HG02885 (cell line): ENCODE data around the gene CPSF7.
A peak's percentile ranks its signal among the peaks of the same experiment; 100 is the strongest.
"Not testable (repeated sequence)": the region's sequence is repeated elsewhere in the genome, so short reads cannot be mapped to it uniquely, and the experiment has no call there.

Experiments
- ATAC-seq: cut with Tn5 transposase; IDR thresholded peaks from one replicate; pipeline ENCODE4 v1.9.1; 2021; ENCODE audit warnings: mild to moderate bottlenecking; ENCODE audit not compliant: unreplicated experiment, poor library complexity

The CPSF7 gene

GRCh38 chr11:61390161-61390560 is 39.6 kb downstream of the CPSF7 start:
- no peak for ATAC-seq

DNA sequence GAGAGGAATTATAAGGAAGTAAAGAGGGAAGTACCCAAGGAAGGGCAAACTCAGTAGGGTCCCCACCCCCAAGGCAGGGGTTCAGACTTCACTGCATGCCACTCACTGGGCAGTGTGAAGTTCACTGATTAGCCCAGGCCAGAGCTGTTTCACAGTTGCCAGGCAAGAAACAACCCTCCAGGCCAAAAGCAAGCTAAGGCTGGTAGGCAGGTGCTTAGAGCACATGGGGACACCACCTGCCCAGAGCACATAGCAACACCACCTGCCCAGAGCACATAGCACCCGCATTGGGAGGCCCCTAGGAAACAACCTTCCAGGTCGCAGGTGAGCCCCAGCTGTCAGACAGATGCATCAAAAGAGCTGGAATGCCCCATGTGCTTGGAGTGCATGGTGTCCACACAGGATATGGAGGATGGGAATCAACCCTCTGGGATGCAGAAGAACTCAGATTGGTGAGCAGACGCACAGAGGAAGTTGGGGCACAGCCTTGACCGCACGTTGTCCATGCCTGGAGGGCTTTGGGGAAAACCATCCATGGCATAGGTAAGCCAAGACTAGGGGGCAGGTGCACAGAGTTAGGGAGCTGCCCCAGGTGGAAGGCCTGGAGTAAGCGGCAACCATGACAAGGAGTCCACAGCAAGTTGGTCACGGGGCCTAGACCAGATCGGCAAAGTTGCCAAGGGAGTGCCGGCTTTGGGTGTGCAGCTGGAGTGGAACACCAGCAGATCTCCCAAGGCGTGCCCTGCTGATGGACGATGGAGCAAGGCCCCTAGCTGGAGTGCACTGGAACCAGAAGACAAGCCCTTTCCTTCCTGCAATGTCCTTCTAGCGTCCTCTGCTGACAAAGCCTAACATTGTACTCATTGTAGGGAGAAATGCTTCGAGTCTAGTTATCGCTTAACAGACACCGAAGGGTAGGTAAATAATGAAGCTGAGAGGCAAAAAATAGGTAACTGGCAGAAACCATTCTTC is 45.2 kb downstream of the CPSF7 start:
- ATAC-seq, result no peak

GRCh38 chr11:61383859-61384258 is 45.9 kb downstream of the CPSF7 start:
- ATAC-seq, result not testable (repeated sequence)

GRCh38 chr11:61380884-61381283 is 48.9 kb downstream of the CPSF7 start:
- ATAC-seq, result no peak

DNA sequence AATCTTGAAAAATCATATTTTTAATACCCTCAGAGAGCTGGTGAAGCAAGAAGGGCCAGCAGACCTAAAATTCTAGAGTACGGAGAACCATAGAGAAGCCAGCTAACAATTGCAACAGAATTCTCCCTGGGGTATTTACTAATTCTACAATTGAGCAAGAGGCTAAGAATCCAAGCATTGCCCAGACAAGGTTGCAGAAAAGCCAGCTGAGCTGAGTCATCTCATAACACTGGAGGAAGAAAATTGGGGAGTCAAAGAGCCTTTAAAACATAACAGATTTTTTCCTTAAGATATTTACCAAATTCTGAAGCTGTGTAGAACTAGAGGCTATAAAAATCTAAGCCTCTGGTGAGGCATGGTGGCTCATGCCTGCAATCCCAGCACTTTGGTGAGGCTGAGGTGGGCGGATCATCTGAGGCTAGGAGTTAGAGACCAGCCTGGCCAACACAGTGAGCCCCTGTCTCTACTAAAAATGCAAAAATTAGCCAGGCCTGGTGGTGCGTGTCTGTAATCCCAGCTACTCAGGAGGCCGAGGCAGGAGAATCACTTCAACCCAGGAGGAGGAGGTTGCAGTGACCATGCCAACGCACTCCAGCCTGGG is 51.0 kb downstream of the CPSF7 start:
- no peak for ATAC-seq

DNA sequence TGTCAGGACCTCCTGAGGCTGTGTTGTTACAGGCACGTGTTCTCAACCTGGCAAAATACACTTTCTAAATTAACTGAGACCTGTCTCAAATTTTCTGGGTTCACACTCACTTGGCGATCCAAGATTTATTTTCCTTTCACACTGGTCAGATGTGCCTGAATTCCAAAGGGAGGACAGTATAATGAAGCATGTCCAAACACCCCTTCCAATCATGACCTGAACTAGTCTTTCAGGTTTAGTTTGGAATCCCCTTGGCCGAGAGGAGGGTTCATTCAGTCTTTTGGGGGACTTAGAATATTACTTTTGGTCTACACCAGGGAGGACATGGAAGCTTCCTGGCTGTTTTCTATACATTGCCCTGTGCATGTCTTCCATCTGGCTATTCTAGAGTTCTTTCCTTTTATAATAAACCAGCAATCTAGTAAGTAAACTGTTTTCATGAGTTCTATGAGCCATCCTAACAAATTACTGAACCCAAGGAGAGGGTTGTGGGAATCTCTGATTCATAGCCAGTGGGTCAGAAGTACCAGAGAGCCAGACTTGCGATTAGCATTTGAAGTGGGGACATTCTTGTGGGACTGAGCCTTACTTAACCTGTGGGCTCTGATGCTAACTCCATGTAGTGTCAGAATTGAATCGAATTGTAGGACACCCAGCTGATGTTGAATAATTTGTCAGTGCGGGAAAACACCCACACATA is 52.2 kb downstream of the CPSF7 start:
- ATAC-seq, result no peak

DNA sequence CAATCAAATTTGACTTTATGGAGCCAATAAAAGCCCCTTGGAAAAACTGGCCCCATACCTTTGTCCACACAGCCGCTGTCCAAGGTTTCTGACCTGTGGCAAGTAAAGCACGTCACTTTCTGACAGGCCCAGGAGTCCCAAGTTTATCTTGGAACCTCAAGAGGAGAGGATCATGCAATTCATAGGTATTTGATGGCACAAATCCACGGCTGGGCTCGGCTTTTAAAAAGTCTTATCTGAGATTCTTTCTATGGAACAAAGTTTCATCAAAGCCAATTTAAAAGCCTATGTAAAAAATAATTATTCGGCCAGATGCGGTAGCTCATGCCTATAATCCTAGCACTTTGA is 54.0 kb downstream of the CPSF7 start:
- no peak for ATAC-seq

- ATAC-seq, result no peak
These were observed 56.9 kb downstream of the CPSF7 start for GRCh38 chr11:61372659-61373420.

GRCh38 chr11:61370349-61371005 is 59.3 kb downstream of the CPSF7 start:
- ATAC-seq, result no peak

DNA sequence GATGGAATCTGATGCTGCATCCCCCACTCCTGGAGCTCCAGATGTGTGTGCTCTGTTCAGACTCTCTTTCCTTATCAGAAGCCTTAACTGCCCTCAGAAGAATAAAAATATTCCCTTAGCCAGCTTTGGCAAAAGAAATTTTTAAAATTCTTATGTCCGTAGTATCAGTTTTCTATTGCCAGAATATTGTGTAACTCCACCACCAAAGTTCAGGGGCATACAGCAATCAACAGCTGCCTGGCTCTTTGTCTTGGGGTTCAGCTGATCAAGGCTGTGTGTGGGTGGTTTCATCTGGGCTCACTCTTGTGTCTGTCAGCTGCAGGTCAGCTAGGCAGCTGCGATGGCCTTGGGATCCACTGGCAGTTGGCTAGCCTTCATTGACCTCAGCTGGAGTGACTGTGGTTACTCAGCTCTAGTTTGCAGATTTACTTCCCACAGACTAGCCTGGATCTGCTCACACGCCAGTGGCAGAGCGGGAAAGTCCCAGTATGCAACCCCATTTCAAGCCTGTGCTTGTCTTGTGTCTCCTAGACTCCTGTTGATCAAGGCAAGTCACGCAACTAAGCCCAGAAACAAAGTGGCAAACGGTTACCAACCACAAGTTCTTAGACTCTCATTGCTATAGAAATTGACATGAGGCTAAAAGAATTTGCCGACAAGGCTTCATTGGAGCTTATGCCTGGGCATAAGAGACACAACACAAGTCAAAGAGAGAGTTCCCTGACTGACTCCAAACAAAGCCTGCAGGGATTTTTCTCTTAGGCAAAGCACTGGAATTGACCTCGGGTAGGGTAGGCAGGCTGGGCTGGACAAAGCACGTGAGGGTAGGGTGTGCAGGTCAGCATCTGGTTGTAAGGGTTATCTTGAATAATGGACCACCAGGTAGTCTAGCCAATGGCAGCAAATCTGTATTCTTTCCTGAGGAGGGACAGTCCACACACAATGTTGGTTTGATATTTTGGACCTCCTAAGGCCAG is 60.1 kb downstream of the CPSF7 start:
- no peak for ATAC-seq

GRCh38 chr11:61368646-61369045 is 61.1 kb downstream of the CPSF7 start:
- no peak for ATAC-seq

- ATAC-seq, result no peak
These were observed 62.4 kb downstream of the CPSF7 start for GRCh38 chr11:61367406-61367805.

DNA sequence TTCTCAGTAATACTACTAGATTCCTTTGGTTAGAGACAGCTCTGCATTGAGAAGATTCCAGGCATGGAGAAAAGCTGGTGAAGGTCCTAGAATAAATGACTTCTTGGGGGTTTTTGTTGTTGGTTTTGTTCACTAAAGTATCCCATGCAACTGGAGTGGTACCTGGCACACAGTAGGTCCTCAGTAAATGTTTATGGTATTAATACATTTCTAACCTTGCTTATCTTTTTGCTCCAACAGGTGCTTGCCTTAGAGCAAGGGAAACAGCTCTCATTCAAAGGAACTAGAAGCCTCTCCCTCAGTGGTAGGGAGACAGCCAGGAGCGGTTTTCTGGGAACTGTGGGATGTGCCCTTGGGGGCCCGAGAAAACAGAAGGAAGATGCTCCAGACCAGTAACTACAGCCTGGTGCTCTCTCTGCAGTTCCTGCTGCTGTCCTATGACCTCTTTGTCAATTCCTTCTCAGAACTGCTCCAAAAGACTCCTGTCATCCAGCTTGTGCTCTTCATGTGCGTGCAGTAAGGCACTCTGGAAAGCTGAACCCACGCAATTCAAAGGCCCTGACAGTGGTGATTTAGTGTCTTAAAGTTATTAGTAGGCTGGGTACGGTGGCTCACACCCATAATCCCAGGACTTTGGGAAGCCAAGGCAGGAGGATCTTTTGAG is 65.6 kb downstream of the CPSF7 start:
- ATAC-seq, result no peak

GRCh38 chr11:61362542-61362875 is 67.3 kb downstream of the CPSF7 start:
- peak; percentile 1 for ATAC-seq

DNA sequence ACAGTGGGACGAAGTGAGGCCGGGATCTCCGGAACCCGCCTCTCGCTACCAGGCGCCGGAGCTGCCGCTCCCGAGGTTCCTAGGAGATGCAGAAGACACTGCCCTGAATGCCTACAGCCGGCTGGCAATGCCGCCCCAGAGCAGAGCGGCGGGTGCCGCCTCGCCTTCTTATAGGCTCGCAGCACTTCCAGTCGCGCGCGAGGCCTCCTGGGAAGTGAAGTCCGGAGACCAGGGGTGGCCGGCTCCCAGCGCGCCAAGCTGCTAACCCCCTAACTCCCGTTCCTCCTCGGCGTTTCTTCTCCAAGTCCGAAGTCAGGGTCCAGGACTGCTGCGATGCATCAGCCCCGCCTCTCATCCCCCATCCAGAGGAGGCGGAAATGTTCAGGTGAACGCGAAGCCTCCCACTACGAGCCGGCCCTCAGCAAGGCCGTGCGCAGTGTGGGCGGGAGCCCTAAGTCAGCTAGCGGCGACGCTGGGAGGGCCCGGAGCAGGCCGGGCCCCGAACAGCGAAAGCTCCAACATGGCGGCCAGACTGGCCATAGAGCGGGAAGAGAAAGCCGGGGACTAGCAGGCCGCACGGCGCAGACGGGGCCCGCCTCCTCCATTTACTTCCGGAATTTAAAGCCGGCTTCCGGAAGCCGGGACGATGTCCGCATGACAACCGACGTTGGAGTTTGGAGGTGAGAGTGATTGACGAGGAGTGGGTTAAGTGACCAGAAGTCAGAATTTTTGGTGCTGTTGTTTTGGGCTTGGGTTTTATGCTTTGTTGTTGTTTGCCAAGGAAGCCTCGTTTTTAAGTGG is 67.8 kb downstream of the CPSF7 start, which contains the start of the genes CYB561A3 and TMEM138:
Gene CYB561A3 (minus strand): TSS at position 142 of the 801 bp plus-strand sequence. CDS start 5,169 bp downstream, outside the sequence.
Gene TMEM138 (plus strand): TSS at position 634 of the 801 bp plus-strand sequence. CDS start 2,017 bp downstream, outside the sequence.
- ATAC-seq, result peak; percentile 87

DNA sequence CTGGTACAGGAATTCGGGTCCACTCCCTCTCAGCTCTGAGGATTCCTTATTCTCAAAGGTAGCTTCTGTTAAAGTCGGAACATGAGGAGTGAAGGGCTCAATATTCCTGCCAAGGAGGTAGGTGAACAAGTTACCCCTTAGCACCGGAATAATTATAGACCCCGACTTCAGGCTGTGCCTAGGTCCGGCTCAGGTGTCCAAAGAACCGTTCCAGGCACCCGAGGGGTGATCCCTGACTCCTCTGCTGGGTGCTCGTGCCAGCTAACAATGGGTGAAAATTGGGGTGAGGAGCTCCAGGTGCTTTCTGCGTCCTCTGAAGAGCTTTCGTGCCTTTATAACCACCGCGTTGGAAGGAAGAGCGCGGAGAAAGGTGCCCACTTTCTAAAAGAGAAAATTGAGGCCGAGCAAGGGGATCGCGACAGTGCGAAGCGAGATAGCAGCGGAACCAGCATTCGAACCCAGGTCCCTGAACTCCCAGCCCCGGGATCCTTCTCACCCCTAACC is 68.5 kb downstream of the CPSF7 start:
- no peak for ATAC-seq

DNA sequence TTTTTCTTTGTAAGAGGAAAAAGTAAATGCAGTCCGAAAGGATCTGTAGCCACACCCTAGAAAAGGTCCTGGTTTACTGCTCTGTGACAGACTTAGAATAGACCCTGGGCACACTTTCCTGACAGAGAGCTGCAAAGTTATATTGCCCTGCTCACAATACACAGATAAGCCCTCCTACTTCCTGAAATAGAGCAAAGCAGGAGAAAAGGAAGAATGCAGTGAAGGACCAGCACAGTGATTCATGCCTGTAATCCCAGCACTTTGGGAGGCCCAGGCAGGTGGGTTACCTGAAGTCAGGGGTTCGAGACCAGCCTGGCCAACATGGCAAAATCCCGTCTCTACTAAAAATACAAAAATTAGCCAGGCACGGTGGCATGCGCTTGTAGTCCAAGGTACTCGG is 70.3 kb downstream of the CPSF7 start:
- no peak for ATAC-seq
